Vagina (tissue), 2 donors: ENCODE data around the gene ASCL3. TPM values are rescaled to one million over a fixed set of nuclear protein-coding genes. Genes with fewer than 3 reads are reported as not detected.
"Not testable (repeated sequence)": the region's sequence is repeated elsewhere in the genome, so short reads cannot be mapped to it uniquely, and the experiment has no call there.

ENCODE experiments used
- DNase-seq, 2 donors: peaks; one replicate each; pipeline ENCODE4 v3.0.0-alpha.2; 2017; ENCODE audit errors: extremely low spot score in 2 of 2
- H3K27ac ChIP-seq: fragments of 200-600 bp; sonication (generic); one replicate; pipeline ENCODE4 v1.5.1; 2019
- H3K27me3 ChIP-seq: fragments of 200-600 bp; sonication (generic); one replicate; pipeline ENCODE4 v1.5.1; 2019
- H3K36me3 ChIP-seq, 2 donors: fragments of 200-600 bp; sonication (generic); one replicate each; pipeline ENCODE4 v1.5.1; 2017 to 2019
- H3K4me1 ChIP-seq: fragments of 200-600 bp; sonication (generic); one replicate; pipeline ENCODE4 v1.5.1; 2019
- H3K4me3 ChIP-seq, 2 donors: fragments of 200-600 bp; sonication (generic); 1 replicate in 1 of 2; 2 replicates in 1 of 2; pipeline ENCODE4 v1.5.1; 2016 to 2019
- H3K9me3 ChIP-seq: fragments of 200-600 bp; sonication (generic); one replicate; pipeline ENCODE4 v1.5.1; 2019
- CTCF ChIP-seq, 3 experiments: fragments of 450-650 bp in 2 of 3; fragments of 200-600 bp in 1 of 3; sonication (generic) in 1 of 3; IDR thresholded peaks; one replicate each; pipeline ENCODE4 v1.5.1; 2017 to 2019; ENCODE audit warnings: antibody characterized with exemption in 3 of 3, mild to moderate bottlenecking in 2 of 3, moderate library complexity in 2 of 3
- POLR2A ChIP-seq, 2 donors: fragments of 450-650 bp; IDR thresholded peaks; one replicate each; pipeline ENCODE4 v1.6.1; 2017; ENCODE audit warnings: antibody characterized with exemption in 2 of 2, mild to moderate bottlenecking in 2 of 2, moderate library complexity in 2 of 2
- POLR2AphosphoS5 ChIP-seq, 2 donors: sonication (generic); formaldehyde crosslinking; IDR thresholded peaks; one replicate each; pipeline ENCODE4 v1.9.0; 2017; ENCODE audit warnings: antibody characterized with exemption in 2 of 2, mild to moderate bottlenecking in 2 of 2, low read depth in 1 of 2; ENCODE audit not compliant: insufficient read depth in 1 of 2
- intact Hi-C: fragments of 100-400 bp; cut with DNase I; formaldehyde crosslinking; loops from one replicate; pipeline ENCODE4 v1.15.1; 2023
- total RNA-seq: library from RNA; depleted of rRNA; stranded (reverse); fragments of >200 nt; gene quantifications from one replicate; pipeline ENCODE4 v1.2.3, GENCODE V29; 2016

ASCL3 gene
- not detected for total RNA-seq

- no peaks in the 10 kb centered on the region for H3K9me3 ChIP-seq
- DNase-seq: no peak
- H3K27ac ChIP-seq: no peak within 1 kb of the TSS
- H3K4me3 ChIP-seq: no peak within 1 kb of the TSS
- H3K36me3 ChIP-seq: peaks cover 0 to 5% of the 10 kb centered on the region in 2 donors
- no peaks in the 10 kb centered on the region for H3K27me3 ChIP-seq
- TF ChIP-seq POLR2A (IDR thresholded peaks at IDR 0.05): no peak
- TF ChIP-seq POLR2AphosphoS5 (IDR thresholded peaks at IDR 0.05; ENCODE audit: insufficient read depth in 1 of 2, low read depth in 1 of 2): no peak
- no peak for TF ChIP-seq CTCF (IDR thresholded peaks at IDR 0.05)
- intact Hi-C loops: no loop called here
- no peaks in the 10 kb centered on the region for H3K4me1 ChIP-seq
Observed at GRCh38 chr11:8942518-8943066, at the start of gene ASCL3. ASCL3 (minus strand) TSS chr11:8943016; CDS start chr11:8938161, 4,855 bp downstream.

- Histone ChIP-seq H3K4me3 (no peak overlapping the region), H3K27me3 (no peaks in the 10 kb centered on the region), H3K4me1 (no peaks in the 10 kb centered on the region), H3K36me3 (no peaks in the 10 kb centered on the region), H3K9me3 (no peaks in the 10 kb centered on the region), H3K27ac (no peak overlapping the region)
- TF ChIP-seq POLR2AphosphoS5 (IDR thresholded peaks at IDR 0.05; ENCODE audit: insufficient read depth in 1 of 2, low read depth in 1 of 2): no peak
- TF ChIP-seq CTCF (IDR thresholded peaks at IDR 0.05): no peak
- TF ChIP-seq POLR2A (IDR thresholded peaks at IDR 0.05): no peak
- intact Hi-C loops: no loop called here
- no peak for DNase-seq
Observed at GRCh38 chr11:8989453-8989852, 46.6 kb upstream of the ASCL3 start.

GRCh38 chr11:8988329-8989234 is 45.8 kb upstream of the ASCL3 start:
- Histone ChIP-seq H3K9me3 (no peaks in the 10 kb centered on the region), H3K36me3 (no peaks in the 10 kb centered on the region), H3K4me3 (no peak overlapping the region), H3K4me1 (no peaks in the 10 kb centered on the region), H3K27ac (no peak overlapping the region), H3K27me3 (no peaks in the 10 kb centered on the region)
- TF ChIP-seq CTCF (IDR thresholded peaks at IDR 0.05): no peak
- no peak for TF ChIP-seq POLR2A (IDR thresholded peaks at IDR 0.05)
- no peak for TF ChIP-seq POLR2AphosphoS5 (IDR thresholded peaks at IDR 0.05; ENCODE audit: insufficient read depth in 1 of 2, low read depth in 1 of 2)
- intact Hi-C loops: no loop called here
- DNase-seq: no peak

GRCh38 chr11:8987446-8987845 is 44.6 kb upstream of the ASCL3 start:
- no peak for DNase-seq
- H3K9me3 ChIP-seq: no peaks in the 10 kb centered on the region
- no peaks in the 10 kb centered on the region for H3K27me3 ChIP-seq
- TF ChIP-seq POLR2A (IDR thresholded peaks at IDR 0.05) (no peak), CTCF (IDR thresholded peaks at IDR 0.05) (no peak), POLR2AphosphoS5 (IDR thresholded peaks at IDR 0.05; ENCODE audit: insufficient read depth in 1 of 2, low read depth in 1 of 2) (no peak)
- intact Hi-C loops: no loop called here
- H3K4me3 ChIP-seq: no peak overlapping the region
- H3K36me3 ChIP-seq: no peaks in the 10 kb centered on the region
- H3K27ac ChIP-seq: no peak overlapping the region
- no peaks in the 10 kb centered on the region for H3K4me1 ChIP-seq

GRCh38 chr11:8986772-8987171 is 44.0 kb upstream of the ASCL3 start:
- DNase-seq, H3K9me3 ChIP-seq, H3K36me3 ChIP-seq, intact Hi-C loops, H3K27ac ChIP-seq, H3K27me3 ChIP-seq, H3K4me3 ChIP-seq, H3K4me1 ChIP-seq: not testable (repeated sequence)
